NB4 (cell line): ENCODE data around the gene IPO13.

Experiments used
- MYC ChIP-seq: IDR thresholded peaks from 2 replicates; pipeline ENCODE4 v1.6.1; 2011; ENCODE audit warnings: low read depth, low read length
- POLR2A ChIP-seq: IDR thresholded peaks from 2 replicates; pipeline ENCODE4 v1.6.1; 2011; ENCODE audit warnings: mild to moderate bottlenecking; ENCODE audit not compliant: insufficient read length; ENCODE audit errors: extremely low read depth
- TF ChIP-seq, protein P1 (sequence below): IDR thresholded peaks from one replicate; pipeline ENCODE4 v1.5.1; 2012; ENCODE audit warnings: low read depth, low read length
- TF ChIP-seq, protein P2 (sequence below): IDR thresholded peaks from 2 replicates; pipeline ENCODE4 v1.6.1; 2011; ENCODE audit warnings: low read depth, low read length

- TF ChIP-seq, protein P1, sequence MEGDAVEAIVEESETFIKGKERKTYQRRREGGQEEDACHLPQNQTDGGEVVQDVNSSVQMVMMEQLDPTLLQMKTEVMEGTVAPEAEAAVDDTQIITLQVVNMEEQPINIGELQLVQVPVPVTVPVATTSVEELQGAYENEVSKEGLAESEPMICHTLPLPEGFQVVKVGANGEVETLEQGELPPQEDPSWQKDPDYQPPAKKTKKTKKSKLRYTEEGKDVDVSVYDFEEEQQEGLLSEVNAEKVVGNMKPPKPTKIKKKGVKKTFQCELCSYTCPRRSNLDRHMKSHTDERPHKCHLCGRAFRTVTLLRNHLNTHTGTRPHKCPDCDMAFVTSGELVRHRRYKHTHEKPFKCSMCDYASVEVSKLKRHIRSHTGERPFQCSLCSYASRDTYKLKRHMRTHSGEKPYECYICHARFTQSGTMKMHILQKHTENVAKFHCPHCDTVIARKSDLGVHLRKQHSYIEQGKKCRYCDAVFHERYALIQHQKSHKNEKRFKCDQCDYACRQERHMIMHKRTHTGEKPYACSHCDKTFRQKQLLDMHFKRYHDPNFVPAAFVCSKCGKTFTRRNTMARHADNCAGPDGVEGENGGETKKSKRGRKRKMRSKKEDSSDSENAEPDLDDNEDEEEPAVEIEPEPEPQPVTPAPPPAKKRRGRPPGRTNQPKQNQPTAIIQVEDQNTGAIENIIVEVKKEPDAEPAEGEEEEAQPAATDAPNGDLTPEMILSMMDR: no peak
- no peak for TF ChIP-seq POLR2A
- TF ChIP-seq, protein P2, sequence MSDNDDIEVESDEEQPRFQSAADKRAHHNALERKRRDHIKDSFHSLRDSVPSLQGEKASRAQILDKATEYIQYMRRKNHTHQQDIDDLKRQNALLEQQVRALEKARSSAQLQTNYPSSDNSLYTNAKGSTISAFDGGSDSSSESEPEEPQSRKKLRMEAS: no peak
- TF ChIP-seq MYC: no peak
These were observed 36.6 kb downstream of the IPO13 start for GRCh38 chr1:43983253-43983899.
